HEK293 (cell line): ENCODE measurements around the gene ALOXE3.
A peak's percentile ranks its signal among the peaks of the same experiment; 100 is the strongest.
"Not testable (repeated sequence)": the region's sequence is repeated elsewhere in the genome, so short reads cannot be mapped to it uniquely, and the experiment has no call there.

ENCODE experiments used
- CTCF ChIA-PET: fragments of 350-600 bp; formaldehyde crosslinking; extraction: SDS; loops from one replicate; lab custom pipeline; 2021; ENCODE audit warnings: antibody characterized with exemption; lab: Yijun Ruan, JAX
- POLR2A ChIA-PET: fragments of 300-600 bp; formaldehyde crosslinking; extraction: SDS; loops from one replicate; lab custom pipeline; 2020; ENCODE audit warnings: antibody characterized with exemption, inconsistent platforms; lab: Yijun Ruan, JAX
- H3K27ac ChIP-seq: fragments of 200-500 bp; sonication (Bioruptor generic); 2 replicates; pipeline ENCODE4 v1.5.1; 2014; ENCODE audit warnings: low read depth, low read length, control low read depth, inconsistent platforms; ENCODE audit errors: extremely low read depth
- H3K36me3 ChIP-seq, 2 experiments: fragments of 200-500 bp in 1 of 2; sonication (Bioruptor generic) in 1 of 2; 1 replicate in 1 of 2; 2 replicates in 1 of 2; pipeline ENCODE4 v1.5.1; 2014 to 2017; ENCODE audit warnings: inconsistent platforms in 2 of 2, low read length in 2 of 2; ENCODE audit not compliant: control insufficient read depth in 2 of 2, insufficient read depth in 1 of 2
- H3K4me1 ChIP-seq: fragments of 200-500 bp; sonication (Bioruptor generic); 2 replicates; pipeline ENCODE4 v1.5.1; 2014; ENCODE audit warnings: mild to moderate bottlenecking, low read length, inconsistent platforms; ENCODE audit not compliant: control insufficient read depth, insufficient read depth
- H3K4me3 ChIP-seq: 2 replicates; pipeline ENCODE4 v1.5.1; 2011; ENCODE audit warnings: low read depth, mild to moderate bottlenecking, control low read depth, low read length, moderate library complexity
- H3K9me3 ChIP-seq: fragments of 200-500 bp; sonication (Bioruptor generic); 2 replicates; pipeline ENCODE4 v1.5.1; 2014; ENCODE audit warnings: low read depth, low read length, inconsistent platforms; ENCODE audit not compliant: control insufficient read depth, insufficient read depth
- OVOL3 ChIP-seq: fragments of 450-650 bp; formaldehyde crosslinking; IDR thresholded peaks from 2 replicates; pipeline ENCODE4 v1.5.1; 2016; ENCODE audit warnings: missing biosample characterization, missing genetic modification characterization
- SP3 ChIP-seq: fragments of 450-650 bp; formaldehyde crosslinking; IDR thresholded peaks from 2 replicates; pipeline ENCODE4 v1.5.1; 2016; ENCODE audit warnings: missing biosample characterization, missing genetic modification characterization
- ZBTB17 ChIP-seq: fragments of 450-650 bp; formaldehyde crosslinking; IDR thresholded peaks from 2 replicates; pipeline ENCODE4 v1.5.1; 2016; ENCODE audit warnings: missing biosample characterization, missing genetic modification characterization
- ZBTB20 ChIP-seq: fragments of 450-650 bp; formaldehyde crosslinking; IDR thresholded peaks from 2 replicates; pipeline ENCODE4 v1.5.1; 2016; ENCODE audit warnings: missing biosample characterization, missing genetic modification characterization
- ZBTB21 ChIP-seq: fragments of 450-650 bp; formaldehyde crosslinking; IDR thresholded peaks from 2 replicates; pipeline ENCODE4 v1.5.1; 2017; ENCODE audit warnings: missing biosample characterization, missing genetic modification characterization
- ZFP3 ChIP-seq: fragments of 450-650 bp; formaldehyde crosslinking; IDR thresholded peaks from 2 replicates; pipeline ENCODE4 v1.5.1; 2016; ENCODE audit warnings: low read depth, missing biosample characterization, missing genetic modification characterization
- ZNF223 ChIP-seq: fragments of 450-650 bp; formaldehyde crosslinking; IDR thresholded peaks from 2 replicates; pipeline ENCODE4 v1.5.1; 2016; ENCODE audit warnings: missing biosample characterization, missing genetic modification characterization
- ZNF23 ChIP-seq: fragments of 450-650 bp; formaldehyde crosslinking; IDR thresholded peaks from 2 replicates; pipeline ENCODE4 v1.5.1; 2016; ENCODE audit warnings: missing biosample characterization, missing genetic modification characterization, borderline replicate concordance
- ZNF292 ChIP-seq: fragments of 450-650 bp; formaldehyde crosslinking; IDR thresholded peaks from 2 replicates; pipeline ENCODE4 v1.5.1; 2016; ENCODE audit warnings: low read depth, missing biosample characterization, missing genetic modification characterization, borderline replicate concordance
- ZNF324 ChIP-seq: fragments of 450-650 bp; formaldehyde crosslinking; IDR thresholded peaks from 2 replicates; pipeline ENCODE4 v1.5.1; 2016; ENCODE audit warnings: missing biosample characterization, missing genetic modification characterization
- ZNF341 ChIP-seq: fragments of 450-650 bp; formaldehyde crosslinking; IDR thresholded peaks from 2 replicates; pipeline ENCODE4; 2016; ENCODE audit warnings: low read depth, missing biosample characterization, missing genetic modification characterization
- ZNF350 ChIP-seq: fragments of 450-650 bp; formaldehyde crosslinking; IDR thresholded peaks from 2 replicates; pipeline ENCODE4 v1.5.0; 2017; ENCODE audit warnings: missing biosample characterization, mild to moderate bottlenecking, missing genetic modification characterization
- ZNF404 ChIP-seq: fragments of 450-650 bp; formaldehyde crosslinking; IDR thresholded peaks from 2 replicates; pipeline ENCODE4 v1.5.1; 2017; ENCODE audit warnings: missing biosample characterization, missing genetic modification characterization
- ZNF473 ChIP-seq: fragments of 450-650 bp; formaldehyde crosslinking; IDR thresholded peaks from 2 replicates; pipeline ENCODE4 v1.5.1; 2017; ENCODE audit warnings: missing biosample characterization, missing genetic modification characterization
- ZNF514 ChIP-seq: fragments of 450-650 bp; formaldehyde crosslinking; IDR thresholded peaks from 2 replicates; pipeline ENCODE4 v1.5.1; 2016; ENCODE audit warnings: missing biosample characterization, missing genetic modification characterization
- ZNF558 ChIP-seq: fragments of 450-650 bp; formaldehyde crosslinking; IDR thresholded peaks from 2 replicates; pipeline ENCODE4 v1.5.1; 2016; ENCODE audit warnings: missing biosample characterization, missing genetic modification characterization
- ZNF560 ChIP-seq: fragments of 450-650 bp; formaldehyde crosslinking; IDR thresholded peaks from 2 replicates; pipeline ENCODE4 v1.5.1; 2017; ENCODE audit warnings: missing biosample characterization, missing genetic modification characterization, borderline replicate concordance
- ZNF561 ChIP-seq: fragments of 450-650 bp; IDR thresholded peaks from 2 replicates; pipeline ENCODE4 v1.5.1; 2018; ENCODE audit warnings: missing biosample characterization, missing genetic modification characterization, borderline replicate concordance
- ZNF629 ChIP-seq: fragments of 450-650 bp; formaldehyde crosslinking; IDR thresholded peaks from 2 replicates; pipeline ENCODE4 v1.5.1; 2017; ENCODE audit warnings: missing biosample characterization, missing genetic modification characterization
- ZNF654 ChIP-seq: fragments of 450-650 bp; formaldehyde crosslinking; IDR thresholded peaks from 2 replicates; pipeline ENCODE4 v1.5.1; 2016; ENCODE audit warnings: low read depth, missing biosample characterization, missing genetic modification characterization
- ZNF707 ChIP-seq: fragments of 450-650 bp; formaldehyde crosslinking; IDR thresholded peaks from 2 replicates; pipeline ENCODE4 v1.5.1; 2016; ENCODE audit warnings: missing biosample characterization, missing genetic modification characterization
- ZNF792 ChIP-seq: fragments of 450-650 bp; formaldehyde crosslinking; IDR thresholded peaks from 2 replicates; pipeline ENCODE4 v1.5.1; 2016; ENCODE audit warnings: missing biosample characterization, missing genetic modification characterization
- TF ChIP-seq, protein P1 (sequence below): fragments of 450-650 bp; formaldehyde crosslinking; conservative IDR thresholded peaks from 2 replicates; pipeline ENCODE4 v1.5.1; 2016; ENCODE audit warnings: low read depth, missing biosample characterization, missing genetic modification characterization
- TF ChIP-seq, protein P2 (sequence below): fragments of 450-650 bp; formaldehyde crosslinking; IDR thresholded peaks from 2 replicates; pipeline ENCODE4 v1.5.1; 2017; ENCODE audit warnings: missing biosample characterization, mild to moderate bottlenecking, missing genetic modification characterization, moderate library complexity
- TF ChIP-seq, protein P3 (sequence below): fragments of 450-650 bp; formaldehyde crosslinking; IDR thresholded peaks from 2 replicates; pipeline ENCODE4 v1.5.1; 2016; ENCODE audit warnings: missing biosample characterization, missing genetic modification characterization
- TF ChIP-seq, protein P4 (sequence below): fragments of 450-650 bp; formaldehyde crosslinking; IDR thresholded peaks from 2 replicates; pipeline ENCODE4 v1.5.1; 2016; ENCODE audit warnings: missing biosample characterization, missing genetic modification characterization

Gene ALOXE3

DNA sequence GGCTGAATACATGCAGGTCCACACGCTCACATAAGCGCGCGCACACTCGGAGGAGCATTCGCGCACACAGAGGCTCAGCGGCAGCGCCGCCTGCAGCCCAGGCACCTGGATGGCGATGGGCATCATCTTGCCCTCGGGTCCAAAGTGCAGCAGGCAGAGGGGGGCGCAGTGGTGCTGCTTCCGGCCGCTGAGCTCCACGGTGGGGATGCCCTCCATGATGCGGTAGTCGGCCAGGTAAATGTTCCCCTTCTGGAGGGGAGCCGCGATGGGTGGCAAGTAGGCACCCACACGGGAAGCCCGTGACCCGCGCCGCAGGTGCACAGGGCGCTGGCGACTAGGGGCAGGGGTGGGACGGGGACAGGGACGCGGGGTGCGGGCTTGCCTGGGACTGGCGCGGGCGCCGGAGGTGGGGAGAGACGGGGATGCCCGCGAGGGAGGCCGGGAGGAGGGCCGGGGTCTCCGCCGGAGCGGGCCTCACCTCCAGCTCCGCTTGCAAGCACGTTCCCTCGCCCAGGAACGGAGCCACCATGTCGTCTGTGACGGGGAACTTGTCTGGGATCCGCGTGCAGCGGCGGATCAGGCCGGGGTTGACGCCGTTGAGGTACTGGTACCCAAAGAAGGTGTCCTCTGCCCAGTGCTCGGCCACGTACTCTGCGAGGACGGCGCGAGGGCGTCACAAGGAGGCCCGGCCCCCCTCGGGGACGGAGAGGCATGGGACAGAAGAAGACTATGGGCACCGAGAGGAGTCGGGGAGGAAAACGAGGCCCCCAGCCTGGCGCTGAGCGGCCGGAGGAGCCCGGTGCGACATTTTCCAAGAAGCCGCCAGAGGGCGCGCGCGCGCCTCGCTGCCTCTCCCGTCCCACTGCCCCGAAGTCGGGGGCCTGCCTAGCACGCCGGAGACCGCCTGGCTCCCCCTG lies 38.8 kb downstream of the ALOXE3 start (continued):
- TF ChIP-seq, protein P1, sequence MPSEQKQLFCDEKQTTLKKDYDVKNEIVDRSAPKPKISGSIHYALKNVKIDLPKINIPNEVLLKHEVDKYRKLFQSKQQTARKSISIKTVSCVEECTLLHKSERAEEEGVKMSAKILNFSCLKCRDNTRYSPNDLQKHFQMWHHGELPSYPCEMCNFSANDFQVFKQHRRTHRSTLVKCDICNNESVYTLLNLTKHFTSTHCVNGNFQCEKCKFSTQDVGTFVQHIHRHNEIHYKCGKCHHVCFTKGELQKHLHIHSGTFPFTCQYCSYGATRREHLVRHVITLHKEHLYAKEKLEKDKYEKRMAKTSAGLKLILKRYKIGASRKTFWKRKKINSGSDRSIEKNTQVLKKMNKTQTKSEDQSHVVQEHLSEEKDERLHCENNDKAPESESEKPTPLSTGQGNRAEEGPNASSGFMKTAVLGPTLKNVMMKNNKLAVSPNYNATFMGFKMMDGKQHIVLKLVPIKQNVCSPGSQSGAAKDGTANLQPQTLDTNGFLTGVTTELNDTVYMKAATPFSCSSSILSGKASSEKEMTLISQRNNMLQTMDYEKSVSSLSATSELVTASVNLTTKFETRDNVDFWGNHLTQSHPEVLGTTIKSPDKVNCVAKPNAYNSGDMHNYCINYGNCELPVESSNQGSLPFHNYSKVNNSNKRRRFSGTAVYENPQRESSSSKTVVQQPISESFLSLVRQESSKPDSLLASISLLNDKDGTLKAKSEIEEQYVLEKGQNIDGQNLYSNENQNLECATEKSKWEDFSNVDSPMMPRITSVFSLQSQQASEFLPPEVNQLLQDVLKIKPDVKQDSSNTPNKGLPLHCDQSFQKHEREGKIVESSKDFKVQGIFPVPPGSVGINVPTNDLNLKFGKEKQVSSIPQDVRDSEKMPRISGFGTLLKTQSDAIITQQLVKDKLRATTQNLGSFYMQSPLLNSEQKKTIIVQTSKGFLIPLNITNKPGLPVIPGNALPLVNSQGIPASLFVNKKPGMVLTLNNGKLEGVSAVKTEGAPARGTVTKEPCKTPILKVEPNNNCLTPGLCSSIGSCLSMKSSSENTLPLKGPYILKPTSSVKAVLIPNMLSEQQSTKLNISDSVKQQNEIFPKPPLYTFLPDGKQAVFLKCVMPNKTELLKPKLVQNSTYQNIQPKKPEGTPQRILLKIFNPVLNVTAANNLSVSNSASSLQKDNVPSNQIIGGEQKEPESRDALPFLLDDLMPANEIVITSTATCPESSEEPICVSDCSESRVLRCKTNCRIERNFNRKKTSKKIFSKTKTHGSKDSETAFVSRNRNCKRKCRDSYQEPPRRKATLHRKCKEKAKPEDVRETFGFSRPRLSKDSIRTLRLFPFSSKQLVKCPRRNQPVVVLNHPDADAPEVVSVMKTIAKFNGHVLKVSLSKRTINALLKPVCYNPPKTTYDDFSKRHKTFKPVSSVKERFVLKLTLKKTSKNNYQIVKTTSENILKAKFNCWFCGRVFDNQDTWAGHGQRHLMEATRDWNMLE = 0 out of 2 replicates have a peak, but pooled peaks have one; percentile 11
- TF ChIP-seq, protein P2, sequence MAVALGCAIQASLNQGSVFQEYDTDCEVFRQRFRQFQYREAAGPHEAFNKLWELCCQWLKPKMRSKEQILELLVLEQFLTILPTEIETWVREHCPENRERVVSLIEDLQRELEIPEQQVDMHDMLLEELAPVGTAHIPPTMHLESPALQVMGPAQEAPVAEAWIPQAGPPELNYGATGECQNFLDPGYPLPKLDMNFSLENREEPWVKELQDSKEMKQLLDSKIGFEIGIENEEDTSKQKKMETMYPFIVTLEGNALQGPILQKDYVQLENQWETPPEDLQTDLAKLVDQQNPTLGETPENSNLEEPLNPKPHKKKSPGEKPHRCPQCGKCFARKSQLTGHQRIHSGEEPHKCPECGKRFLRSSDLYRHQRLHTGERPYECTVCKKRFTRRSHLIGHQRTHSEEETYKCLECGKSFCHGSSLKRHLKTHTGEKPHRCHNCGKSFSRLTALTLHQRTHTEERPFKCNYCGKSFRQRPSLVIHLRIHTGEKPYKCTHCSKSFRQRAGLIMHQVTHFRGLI (tag by site-specific recombination) = peak; percentile 77
- TF ChIP-seq ZNF350 = no peak
- peak; percentile 37 for TF ChIP-seq SP3 (tag by site-specific recombination)
- no peak for TF ChIP-seq ZNF473 (tag by site-specific recombination)
- peak; percentile 55 for TF ChIP-seq ZNF629
- 0 out of 2 replicates have a peak, but pooled peaks have one; percentile 18 for TF ChIP-seq ZNF324
- no peak for TF ChIP-seq ZNF23 (tag by site-specific recombination)
- 0 out of 2 replicates have a peak, but pooled peaks have one; percentile 10 for TF ChIP-seq ZBTB21 (tag by site-specific recombination)
- peak; percentile 99 for TF ChIP-seq ZBTB20 (tag by site-specific recombination)
- TF ChIP-seq ZNF561 (tag by site-specific recombination) = peak; percentile 75; the same call in 1 of the 2 replicates
- peak; percentile 66 for TF ChIP-seq ZBTB17 (tag by site-specific recombination)
- no peak; the same call in 1 of the 2 replicates for TF ChIP-seq ZNF792 (tag by site-specific recombination)
- TF ChIP-seq ZNF707 (tag by site-specific recombination) = peak; percentile 19; the same call in 1 of the 2 replicates

DNA sequence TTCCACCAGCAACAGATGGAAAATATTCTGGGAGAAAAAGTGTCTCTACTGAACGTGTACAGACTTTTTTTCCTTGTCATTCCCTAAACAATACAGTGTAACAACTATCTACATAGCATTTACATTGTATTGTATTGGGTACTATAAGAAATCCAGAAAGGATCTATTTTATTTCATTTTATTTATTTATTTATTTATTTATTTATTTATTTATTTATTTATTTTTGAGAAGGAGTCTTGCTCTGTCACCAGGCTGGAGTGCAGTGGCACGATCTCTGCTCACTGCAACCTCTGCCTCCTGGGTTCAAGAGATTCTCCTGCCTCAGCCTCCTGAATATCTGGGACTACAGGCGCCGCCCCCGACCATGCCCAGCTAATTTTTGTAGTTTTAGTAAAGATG lies 40.4 kb downstream of the ALOXE3 start:
- POLR2A ChIA-PET, H3K4me1 ChIP-seq, H3K4me3 ChIP-seq, H3K27ac ChIP-seq, H3K9me3 ChIP-seq, H3K36me3 ChIP-seq: not testable (repeated sequence)
- CTCF ChIA-PET = interaction anchor here (0.5 to 27.3 kb wide), 5 partner anchors 11 to 49 kb away, joined by 3 to 561 read pairs (median 214); partner anchors contain the start of genes ALOX12B and ALOXE3
- peak; percentile 68 for TF ChIP-seq ZNF223 (tag by site-specific recombination)
- TF ChIP-seq ZBTB21 (tag by site-specific recombination) = peak; percentile 74
- 0 out of 2 replicates have a peak, but pooled peaks have one; percentile 39 for TF ChIP-seq OVOL3 (tag by site-specific recombination)
- TF ChIP-seq, protein P3, sequence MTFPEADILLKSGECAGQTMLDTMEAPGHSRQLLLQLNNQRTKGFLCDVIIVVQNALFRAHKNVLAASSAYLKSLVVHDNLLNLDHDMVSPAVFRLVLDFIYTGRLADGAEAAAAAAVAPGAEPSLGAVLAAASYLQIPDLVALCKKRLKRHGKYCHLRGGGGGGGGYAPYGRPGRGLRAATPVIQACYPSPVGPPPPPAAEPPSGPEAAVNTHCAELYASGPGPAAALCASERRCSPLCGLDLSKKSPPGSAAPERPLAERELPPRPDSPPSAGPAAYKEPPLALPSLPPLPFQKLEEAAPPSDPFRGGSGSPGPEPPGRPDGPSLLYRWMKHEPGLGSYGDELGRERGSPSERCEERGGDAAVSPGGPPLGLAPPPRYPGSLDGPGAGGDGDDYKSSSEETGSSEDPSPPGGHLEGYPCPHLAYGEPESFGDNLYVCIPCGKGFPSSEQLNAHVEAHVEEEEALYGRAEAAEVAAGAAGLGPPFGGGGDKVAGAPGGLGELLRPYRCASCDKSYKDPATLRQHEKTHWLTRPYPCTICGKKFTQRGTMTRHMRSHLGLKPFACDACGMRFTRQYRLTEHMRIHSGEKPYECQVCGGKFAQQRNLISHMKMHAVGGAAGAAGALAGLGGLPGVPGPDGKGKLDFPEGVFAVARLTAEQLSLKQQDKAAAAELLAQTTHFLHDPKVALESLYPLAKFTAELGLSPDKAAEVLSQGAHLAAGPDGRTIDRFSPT (tag by site-specific recombination) = peak; percentile 31; the same call in 1 of the 2 replicates
- peak; percentile 89 for TF ChIP-seq ZNF560 (tag by site-specific recombination)
- TF ChIP-seq ZFP3 = 0 out of 2 replicates have a peak, but pooled peaks have one; percentile 45
- peak; percentile 27; the same call in 1 of the 2 replicates for TF ChIP-seq ZNF341 (tag by site-specific recombination)
- TF ChIP-seq ZNF514 (tag by site-specific recombination) = 0 out of 2 replicates have a peak, but pooled peaks have one; percentile 67
- TF ChIP-seq, protein P4, sequence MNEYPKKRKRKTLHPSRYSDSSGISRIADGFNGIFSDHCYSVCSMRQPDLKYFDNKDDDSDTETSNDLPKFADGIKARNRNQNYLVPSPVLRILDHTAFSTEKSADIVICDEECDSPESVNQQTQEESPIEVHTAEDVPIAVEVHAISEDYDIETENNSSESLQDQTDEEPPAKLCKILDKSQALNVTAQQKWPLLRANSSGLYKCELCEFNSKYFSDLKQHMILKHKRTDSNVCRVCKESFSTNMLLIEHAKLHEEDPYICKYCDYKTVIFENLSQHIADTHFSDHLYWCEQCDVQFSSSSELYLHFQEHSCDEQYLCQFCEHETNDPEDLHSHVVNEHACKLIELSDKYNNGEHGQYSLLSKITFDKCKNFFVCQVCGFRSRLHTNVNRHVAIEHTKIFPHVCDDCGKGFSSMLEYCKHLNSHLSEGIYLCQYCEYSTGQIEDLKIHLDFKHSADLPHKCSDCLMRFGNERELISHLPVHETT = peak; percentile 78
- TF ChIP-seq ZNF654 = peak; percentile 58
- peak; percentile 93 for TF ChIP-seq ZNF404 (tag by site-specific recombination)
- TF ChIP-seq ZNF23 (tag by site-specific recombination) = 0 out of 2 replicates have a peak, but pooled peaks have one; percentile 27
- TF ChIP-seq ZNF292 (tag by site-specific recombination) = peak; percentile 81
- TF ChIP-seq ZNF558 (tag by site-specific recombination) = peak; percentile 88; the same call in 1 of the 2 replicates
